Keratinocyte (primary cell): ENCODE results near the gene DNALI1.

Source experiments
- EZH2 ChIP-seq: IDR thresholded peaks from one replicate; pipeline ENCODE4 v1.6.1; 2012; ENCODE audit warnings: inconsistent platforms, mild to moderate bottlenecking, low read length, moderate library complexity
- TF ChIP-seq, protein P1 (sequence below), 3 experiments: IDR thresholded peaks in 1 of 3; conservative IDR thresholded peaks in 1 of 3; optimal IDR thresholded peaks in 1 of 3; 2 replicates in 2 of 3; 3 replicates in 1 of 3; pipeline versions ENCODE3 to v1.5.1; 2011; ENCODE audit warnings: low read length in 3 of 3, mild to moderate bottlenecking in 3 of 3, moderate library complexity in 2 of 3, control low read depth in 1 of 3, inconsistent platforms in 1 of 3; ENCODE audit not compliant: insufficient read depth in 2 of 3; ENCODE audit errors: extremely low read depth in 1 of 3

DNA sequence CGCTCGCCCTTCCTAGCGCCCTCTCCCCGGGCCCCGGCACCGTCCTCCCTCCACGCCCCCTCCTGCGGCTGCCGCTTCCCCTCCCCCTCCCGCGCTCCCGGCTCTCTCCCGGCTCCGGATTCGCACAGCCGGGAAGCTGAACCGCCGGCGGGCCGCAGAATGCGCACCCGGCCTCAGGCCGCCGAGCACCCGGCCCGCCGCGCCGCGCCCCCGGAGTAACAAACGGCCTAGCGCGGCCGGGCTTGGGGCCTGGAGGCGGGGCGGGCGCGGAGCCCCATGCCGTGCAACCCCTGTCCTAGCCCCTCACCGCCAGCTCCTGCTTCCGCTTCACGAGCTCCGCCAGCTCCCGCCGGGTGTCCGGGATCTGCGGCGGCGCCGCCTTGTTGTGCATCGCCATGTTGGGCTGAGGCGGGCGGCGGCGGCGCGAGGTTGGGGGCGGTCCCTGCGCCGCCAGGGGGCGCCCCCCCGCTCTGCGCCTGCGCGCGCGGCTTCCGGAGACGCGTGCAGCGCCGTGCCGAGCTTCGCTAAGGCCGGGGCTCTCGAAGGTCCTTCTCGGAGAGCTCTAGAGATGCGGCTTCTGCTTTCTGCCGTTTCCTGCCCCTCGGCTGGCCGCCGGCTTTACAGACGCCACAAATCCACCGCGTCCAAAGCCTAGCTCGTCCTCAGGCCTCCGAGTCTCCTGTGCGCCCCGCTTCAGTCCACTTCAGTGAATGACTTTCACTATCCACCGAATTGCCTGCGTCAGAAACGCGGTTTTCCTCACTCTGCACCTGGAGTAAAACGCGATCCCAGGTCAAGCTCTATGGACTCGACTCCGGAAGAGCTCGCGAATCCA, 42.2 kb upstream of the DNALI1 start, which contains the start of gene MEAF6:
- TF ChIP-seq, protein P1, sequence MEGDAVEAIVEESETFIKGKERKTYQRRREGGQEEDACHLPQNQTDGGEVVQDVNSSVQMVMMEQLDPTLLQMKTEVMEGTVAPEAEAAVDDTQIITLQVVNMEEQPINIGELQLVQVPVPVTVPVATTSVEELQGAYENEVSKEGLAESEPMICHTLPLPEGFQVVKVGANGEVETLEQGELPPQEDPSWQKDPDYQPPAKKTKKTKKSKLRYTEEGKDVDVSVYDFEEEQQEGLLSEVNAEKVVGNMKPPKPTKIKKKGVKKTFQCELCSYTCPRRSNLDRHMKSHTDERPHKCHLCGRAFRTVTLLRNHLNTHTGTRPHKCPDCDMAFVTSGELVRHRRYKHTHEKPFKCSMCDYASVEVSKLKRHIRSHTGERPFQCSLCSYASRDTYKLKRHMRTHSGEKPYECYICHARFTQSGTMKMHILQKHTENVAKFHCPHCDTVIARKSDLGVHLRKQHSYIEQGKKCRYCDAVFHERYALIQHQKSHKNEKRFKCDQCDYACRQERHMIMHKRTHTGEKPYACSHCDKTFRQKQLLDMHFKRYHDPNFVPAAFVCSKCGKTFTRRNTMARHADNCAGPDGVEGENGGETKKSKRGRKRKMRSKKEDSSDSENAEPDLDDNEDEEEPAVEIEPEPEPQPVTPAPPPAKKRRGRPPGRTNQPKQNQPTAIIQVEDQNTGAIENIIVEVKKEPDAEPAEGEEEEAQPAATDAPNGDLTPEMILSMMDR (optimal IDR thresholded peaks at IDR 0.05 in 1 of 3, IDR thresholded peaks at IDR 0.05 in 1 of 3, conservative IDR thresholded peaks at IDR 0.05 in 1 of 3; ENCODE audit: extremely low read depth in 1 of 3, insufficient read depth in 2 of 3, low read length in 3 of 3), result peak; percentile 46 to 65 (median 53)
- TF ChIP-seq EZH2, result no peak
